ENCODE results near the gene TCP11L1.
A peak's percentile ranks its signal among the peaks of the same experiment; 100 is the strongest.
"Not testable (repeated sequence)": the region's sequence is repeated elsewhere in the genome, so short reads cannot be mapped to it uniquely, and the experiment has no call there.

Gene TCP11L1, protein sequence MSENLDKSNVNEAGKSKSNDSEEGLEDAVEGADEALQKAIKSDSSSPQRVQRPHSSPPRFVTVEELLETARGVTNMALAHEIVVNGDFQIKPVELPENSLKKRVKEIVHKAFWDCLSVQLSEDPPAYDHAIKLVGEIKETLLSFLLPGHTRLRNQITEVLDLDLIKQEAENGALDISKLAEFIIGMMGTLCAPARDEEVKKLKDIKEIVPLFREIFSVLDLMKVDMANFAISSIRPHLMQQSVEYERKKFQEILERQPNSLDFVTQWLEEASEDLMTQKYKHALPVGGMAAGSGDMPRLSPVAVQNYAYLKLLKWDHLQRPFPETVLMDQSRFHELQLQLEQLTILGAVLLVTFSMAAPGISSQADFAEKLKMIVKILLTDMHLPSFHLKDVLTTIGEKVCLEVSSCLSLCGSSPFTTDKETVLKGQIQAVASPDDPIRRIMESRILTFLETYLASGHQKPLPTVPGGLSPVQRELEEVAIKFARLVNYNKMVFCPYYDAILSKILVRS

DNA sequence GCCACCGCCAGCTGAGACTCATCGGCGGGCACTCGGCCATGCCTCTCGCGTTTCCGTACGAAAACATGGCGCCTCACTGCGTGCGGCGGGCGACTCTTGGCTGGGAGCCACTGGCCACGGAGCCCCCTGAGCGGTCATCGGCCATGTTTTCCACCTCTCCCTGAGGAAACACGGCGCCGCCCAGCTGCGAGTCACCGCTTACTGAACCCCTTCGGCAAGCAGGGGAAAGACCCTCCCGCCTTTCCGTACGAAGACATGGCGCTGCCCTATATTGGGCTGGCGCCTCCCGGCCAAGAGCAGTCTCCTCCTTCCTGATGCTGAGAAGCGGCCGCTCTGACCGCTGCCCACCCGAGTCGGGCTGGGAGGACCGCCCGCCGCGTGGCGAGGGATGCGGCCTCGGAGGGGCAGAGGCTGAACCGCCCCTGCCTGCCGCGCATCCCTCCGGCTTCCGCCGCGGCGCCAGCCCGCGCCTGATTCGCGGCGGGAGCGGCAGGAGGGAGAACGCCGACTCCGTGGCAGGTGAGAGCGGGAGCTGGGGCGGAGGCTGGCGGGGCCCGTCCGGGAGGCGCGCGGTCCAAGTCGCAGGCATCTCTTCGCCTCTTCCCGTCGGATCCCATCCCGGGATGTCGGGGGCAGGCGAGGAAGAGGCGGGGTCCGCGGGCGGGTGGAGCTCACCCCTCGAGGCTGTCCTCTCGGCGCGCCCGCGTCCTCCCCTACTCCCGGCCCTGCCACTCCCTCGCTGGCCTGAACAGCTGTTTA, at the start of gene TCP11L1:
Gene TCP11L1 (plus strand): TSS at position 299 of the 759 bp plus-strand sequence. CDS start 4,202 bp downstream, outside the sequence.
- DNase-seq, result peak; percentile 84

DNA sequence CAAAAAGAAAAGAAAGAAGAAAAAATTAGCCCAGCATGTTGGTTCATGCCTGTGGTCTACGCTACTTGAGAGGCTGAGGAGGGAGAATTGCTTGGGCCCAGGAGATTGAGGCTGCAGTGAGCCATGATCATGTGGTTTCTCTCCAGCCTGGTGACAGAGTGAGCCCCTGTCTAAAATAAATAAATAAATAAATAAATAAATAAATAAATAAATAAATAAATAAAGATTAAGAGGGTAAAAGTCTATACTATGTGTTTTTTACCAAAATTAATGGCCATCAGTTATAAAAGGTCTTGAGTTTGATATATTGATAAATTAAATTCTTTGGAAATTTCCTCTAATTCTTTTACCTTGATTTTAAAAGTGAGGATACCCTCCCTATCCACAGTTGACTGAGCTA, 48.9 kb upstream of the TCP11L1 start:
- no peak for DNase-seq

DNA sequence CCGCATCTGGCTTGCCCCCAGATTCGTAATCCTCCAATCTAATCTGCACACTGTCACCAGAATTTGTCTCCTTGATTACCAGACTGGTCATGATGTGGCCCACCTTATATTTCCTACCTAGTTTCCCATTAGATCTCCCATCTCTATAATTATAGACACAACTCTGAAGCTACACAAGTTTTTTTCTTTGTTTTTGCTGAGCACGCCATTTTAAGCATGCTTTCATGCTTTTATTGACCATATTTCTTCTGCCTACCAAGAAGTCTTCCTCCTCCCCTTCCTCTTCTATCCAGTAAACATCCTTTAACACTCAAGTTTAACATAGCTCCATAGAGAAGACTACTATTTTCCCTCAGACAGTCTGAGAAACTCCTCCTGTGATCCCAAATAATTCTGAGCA, 47.9 kb upstream of the TCP11L1 start:
- DNase-seq, result no peak

DNA sequence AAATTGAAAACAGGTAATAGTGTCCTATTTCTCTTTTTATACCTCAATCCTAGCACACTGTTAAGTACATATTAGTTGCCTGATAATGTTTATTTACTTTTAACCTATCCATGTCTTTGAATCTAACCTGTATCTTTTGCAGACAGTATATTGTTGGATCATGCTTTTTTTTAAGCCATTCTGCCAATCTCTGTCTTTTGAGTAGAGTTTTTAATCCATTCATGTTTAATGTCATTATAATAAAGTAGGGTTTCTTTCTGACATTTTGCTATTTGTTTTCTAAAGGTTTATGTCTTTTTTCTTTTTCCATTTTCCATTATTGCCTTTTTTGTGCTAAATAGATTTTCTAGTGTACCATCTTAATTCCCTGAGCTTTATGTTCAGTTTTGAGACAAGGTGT, 47.5 kb upstream of the TCP11L1 start:
- DNase-seq, result no peak

DNA sequence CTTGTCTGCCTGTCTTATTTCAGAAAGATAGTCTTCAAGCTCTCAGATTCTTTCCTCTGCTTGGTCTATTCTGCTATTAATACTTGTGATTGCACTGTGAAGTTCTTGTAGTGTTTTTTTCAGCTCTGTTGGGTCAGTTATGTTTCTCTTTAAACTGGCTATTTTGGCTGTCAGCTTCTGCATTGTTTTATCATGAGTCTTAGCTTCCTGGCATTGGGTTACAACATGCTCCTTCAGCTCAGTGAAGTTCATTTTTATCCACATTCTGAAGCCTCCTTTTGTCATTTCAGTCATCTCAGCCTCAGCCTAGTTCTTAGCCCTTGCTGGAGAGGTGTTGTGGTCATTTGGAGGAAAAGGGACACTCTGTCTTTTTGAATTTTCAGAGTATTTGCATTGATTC, 39.2 kb upstream of the TCP11L1 start:
- DNase-seq, result no peak

DNA sequence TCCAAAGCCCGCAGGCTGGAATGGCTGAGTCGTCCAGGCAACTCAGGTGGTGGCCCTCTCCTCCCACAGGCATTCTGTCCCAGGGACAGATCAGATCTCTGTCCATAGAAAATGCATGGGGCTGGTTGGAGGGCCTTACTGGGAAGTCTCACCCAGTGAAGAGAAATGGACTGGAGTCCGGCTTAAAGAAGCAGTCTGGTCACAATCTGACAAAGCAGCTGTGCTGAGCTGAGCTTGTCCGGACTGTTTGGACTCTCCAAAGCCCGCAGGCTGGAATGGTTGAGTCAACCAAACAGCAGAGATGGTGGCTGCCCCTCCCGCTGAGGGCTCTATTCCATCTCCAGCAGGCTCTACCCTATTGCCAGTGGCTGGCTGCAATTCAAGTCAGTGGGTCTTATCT, 38.1 kb upstream of the TCP11L1 start:
- DNase-seq, result no peak

DNA sequence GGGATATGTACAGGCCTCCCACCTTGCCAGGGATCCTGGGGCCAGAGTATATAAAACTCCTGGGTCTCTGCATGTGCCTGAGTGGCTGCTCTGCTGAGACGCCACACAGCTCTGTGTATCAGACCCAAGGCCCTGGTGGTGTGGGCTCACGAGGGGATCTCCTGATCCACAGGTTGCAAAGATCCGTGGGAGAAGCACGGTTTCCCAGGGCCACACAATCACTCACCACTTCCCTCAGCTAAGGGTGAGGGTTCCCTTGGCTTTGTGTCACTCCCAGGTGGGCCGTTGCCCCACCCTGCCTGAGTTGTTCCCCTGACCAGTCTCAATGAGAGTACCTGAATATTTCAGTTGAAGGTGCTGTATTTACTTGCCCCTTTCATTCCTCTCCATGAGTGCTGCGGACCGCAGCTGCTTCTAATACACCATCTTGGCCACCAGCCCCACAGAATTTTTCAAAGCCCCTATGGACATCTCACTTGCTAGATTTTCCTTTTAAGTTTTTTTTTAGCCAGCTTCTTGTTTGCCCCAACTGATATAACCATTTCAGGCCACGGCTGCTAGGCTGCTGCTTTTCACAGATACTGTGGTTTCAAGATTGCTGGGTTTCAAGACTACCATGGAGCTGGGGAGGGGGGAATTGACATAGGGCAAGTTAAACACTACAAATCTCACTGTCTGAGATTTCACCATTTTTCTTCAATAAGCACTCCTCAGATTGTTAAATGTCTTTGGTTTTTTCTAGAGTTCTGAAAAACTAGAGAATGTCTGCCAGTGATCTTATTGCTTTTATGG, 37.4 kb upstream of the TCP11L1 start:
- no peak for DNase-seq

DNA sequence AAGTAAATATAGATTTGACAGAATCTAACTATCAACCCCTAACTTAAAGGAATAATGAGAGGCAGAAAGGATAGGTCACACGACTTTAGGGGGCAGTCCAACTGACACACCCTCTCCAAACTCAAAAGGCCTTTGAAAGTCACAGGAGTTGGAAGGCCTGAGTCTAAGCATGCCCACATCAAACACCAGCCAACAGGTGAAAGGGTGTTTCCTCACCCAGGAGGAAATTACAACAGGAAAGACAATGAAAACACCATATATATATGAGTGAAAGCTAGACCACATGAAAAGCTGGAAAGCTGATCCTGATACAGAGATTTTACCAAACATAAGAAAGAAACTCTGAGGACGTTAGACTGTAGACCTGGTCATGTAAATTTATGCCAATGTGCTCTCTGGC, 34.2 kb upstream of the TCP11L1 start:
- no peak for DNase-seq

DNA sequence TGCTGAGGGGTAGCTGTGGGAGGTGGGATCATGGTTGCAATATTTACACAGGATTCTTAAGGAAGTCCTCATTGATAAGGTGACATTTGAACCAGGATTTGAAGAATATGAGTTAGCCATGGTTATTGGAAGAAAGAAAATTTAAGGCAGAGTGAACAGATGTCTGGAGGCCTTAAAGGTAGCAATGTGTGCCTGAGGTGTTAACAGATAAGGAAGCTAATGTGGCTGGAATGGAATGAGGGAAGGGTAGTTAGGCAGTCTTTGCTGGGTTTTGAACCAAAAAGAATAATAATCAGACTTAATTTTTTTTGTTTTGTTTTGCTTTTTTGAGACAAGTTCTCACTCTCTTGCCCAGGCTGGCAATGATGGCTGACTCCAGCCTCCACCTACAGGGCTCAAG, 33.4 kb upstream of the TCP11L1 start:
- no peak for DNase-seq

DNA sequence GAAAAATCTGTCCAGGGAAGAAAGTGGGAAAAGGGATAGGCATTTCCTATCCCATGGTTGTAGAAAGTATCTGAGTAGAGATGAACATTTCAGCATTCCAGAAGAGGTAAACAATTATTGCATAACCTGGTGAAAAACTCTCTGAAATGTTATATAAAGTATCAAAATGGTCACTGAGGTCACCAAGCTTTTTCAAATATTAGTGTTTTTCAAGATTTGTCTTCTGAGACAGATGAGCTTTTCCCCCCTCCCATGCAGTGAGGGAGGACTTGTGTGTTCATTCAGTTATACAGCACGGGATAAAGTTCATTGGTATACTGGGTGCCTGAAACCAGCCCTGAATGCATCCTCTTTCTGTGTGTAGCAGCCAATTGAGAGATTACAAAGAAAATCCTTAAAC, 25.6 kb upstream of the TCP11L1 start:
- no peak for DNase-seq

DNA sequence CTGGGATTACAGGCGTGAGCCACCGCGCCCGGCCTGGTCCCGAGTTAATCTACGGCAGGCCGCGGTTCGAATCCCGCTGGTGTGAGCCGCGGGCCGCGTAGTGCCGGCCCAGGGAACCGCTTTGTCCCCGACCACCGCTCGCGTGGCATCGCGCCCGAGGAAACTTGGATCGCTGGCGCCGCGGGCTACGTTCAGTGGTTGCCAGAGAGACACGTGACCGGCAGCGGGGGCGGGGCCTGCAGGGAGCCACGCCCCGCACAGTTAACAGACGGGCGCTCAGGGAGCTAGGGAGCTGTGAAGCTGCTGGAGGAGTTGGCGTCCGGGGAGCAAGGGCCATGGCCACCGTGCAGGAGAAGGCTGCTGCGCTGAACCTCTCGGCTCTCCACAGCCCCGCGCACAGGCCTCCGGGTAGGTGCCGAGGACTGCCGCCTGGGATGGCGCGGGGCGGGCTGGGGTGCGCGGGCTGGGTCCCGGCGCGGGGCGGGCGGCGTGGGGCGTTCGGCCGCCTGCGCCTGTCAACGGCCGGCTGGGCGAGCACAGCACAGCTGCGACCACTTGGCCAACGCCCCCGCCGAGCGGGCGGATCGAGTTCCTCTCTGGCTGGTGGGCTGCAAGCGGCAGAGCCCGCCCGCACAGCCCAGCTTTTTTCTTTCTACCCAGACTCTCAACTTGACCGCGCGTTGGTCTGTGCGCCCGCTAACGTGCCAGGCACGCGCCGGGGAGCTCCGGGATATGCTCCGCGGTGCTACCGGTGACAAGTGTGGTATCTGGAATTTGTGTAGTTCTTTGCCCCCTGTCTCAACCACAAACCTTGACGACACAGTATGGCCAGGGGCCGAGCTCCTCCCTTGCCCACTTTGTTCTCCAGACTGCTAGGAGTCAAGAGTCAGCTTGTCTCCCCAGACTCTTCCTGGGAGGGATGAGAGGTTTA, 23.5 kb upstream of the TCP11L1 start, which contains the start of gene DEPDC7:
Gene DEPDC7 (plus strand): TSS at position 258 of the 931 bp plus-strand sequence. CDS start 78 bp downstream, at position 336.
- DNase-seq, result peak; percentile 80

DNA sequence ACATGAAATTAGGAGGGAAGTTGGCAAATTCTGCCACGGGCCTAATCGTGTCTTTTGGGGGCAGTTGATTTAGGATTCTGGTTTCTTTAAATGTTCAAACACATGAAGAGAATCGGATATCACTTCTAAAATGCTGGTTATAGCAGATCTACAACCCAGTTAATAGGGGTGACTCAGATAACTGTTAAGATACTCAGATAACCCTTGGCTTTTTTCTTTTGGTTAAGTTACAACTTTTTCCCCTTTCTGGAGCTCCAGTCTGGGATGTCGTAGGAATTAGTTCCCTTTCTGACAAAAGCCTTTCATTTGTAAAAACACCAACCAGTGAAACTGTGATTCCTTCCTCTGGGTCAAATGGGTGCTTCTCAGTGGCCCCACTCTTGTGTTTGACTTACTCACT, 22.7 kb upstream of the TCP11L1 start:
- no peak for DNase-seq

DNA sequence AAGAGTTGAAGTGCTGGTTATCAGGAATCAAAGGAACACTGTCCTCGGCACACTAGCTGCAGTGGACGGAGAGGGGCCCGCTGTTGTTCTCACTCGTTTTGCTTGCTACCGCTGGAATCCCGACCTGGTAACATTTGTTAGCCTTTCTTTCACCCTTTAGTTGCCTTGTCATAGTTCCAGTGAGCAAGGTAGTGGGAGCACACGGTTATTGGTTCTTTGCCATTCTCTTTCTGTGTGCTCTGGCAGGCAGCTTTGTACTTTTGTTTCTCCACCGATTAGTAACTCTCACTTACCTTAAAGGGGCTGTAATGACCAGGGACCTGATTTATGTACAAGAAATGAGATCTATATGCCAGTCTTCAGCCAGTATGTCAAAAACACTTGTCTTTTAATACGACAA, 21.9 kb upstream of the TCP11L1 start:
- DNase-seq, result no peak

DNA sequence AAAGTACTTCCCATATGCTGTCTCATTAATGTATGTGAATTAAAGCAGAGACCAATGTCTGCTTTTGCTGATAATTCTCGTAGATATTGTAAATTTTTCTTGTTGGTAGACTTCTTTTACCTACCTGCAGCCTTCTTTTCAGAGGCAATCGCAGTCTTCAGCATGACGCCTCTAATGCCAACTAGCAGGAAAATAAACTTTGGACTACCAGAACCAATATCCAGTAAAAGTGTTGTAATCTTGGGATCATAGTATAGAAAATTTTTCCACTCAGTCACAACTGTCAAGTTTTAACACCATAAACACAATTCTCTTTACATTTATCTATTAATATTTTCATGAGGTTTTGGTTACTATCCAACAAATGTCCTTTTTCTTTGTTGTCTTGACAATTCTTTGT, 21.4 kb upstream of the TCP11L1 start:
- DNase-seq, result no peak

DNA sequence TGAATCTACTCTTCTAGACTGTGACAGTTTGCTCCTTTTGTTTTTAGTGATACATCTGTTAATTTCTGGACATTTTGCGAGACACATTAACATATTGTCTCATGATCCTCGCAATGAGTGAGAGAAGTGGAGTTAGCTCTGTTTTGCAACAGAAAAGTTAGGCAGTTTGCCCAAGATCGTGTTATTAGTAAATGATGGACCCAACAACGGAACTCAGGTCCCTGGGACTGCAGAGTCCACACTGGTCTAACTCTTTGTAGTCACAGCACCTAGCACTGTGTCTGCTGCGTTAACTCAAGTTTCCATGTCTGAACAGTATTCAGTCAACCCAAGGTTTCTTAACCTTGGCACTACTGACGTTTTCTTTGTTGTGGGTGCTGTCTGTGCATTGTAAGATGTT, 20.5 kb upstream of the TCP11L1 start:
- DNase-seq, result no peak

DNA sequence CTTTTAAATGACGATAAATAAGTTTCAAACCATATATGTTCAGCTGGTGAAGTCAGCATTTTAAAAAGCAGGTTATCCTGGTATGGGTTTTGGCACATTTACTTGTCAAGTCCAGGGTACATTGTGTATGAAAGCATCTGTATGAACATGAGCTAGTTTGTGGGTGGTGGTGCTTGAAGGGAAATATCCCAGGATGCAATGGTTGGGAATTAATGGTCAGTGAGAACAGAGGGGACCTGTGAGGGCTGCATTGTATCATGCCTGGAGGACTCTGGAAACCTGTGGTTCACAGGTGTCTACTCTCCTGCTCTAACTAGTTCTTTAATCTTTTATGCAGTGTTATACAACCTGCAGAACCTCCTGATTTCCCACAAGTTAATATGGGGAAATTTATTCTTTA, 17.9 kb upstream of the TCP11L1 start:
- DNase-seq, result no peak

DNA sequence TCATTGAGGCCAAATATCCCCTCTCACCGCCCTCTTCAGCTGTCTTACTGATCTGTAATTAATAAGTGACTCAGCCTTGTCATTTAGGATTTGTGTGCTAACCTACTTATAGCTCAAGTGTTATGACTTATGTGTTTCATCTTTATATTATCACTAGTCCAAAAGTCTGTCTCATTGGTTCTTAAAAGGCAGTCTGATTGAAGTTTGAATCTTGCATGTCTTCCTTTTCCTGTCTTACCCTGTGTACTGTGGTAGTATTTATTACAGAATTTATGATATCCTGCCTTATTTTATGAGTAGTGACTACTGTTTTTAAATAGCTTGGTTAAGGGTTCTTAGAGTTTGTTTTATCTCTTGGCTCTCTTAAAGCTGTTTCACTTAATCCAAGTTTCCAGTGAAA, 17.4 kb upstream of the TCP11L1 start:
- no peak for DNase-seq

DNA sequence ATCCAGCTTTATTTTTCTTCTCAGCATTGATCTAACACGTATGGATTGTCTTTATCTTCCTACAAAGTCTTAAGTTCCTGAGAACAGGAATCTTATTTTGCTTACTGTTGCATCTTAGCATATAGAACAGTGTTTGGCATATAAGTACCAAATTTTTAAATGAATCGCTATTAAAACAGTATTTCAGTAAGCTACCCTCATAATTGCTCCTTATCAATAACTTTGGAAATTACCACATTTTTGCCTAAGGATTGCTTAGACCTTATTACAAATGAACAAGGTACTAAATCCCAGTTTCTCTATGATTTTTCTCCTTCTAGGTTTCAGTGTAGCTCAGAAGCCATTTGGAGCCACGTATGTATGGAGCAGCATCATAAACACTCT, 14.0 kb upstream of the TCP11L1 start:
- no peak for DNase-seq

DNA sequence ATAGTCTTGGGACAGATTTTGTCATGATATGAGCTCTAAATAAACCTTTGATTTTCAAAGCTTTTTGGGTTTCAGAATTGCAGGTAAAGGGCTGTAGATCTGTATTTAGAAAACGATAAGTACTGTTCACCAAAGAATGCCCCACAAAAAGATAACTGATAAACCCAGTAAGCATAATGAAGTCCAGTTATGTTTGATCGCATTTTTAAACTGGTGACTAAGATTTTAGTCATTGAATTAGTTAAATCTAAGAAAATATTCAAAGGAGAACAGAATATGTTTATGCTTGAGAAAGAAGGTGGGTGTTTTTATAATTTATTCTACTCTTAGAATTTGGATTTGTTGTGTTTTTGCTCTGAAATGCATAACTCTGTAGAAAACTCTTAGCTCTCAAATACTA, 12.1 kb upstream of the TCP11L1 start:
- DNase-seq, result no peak

DNA sequence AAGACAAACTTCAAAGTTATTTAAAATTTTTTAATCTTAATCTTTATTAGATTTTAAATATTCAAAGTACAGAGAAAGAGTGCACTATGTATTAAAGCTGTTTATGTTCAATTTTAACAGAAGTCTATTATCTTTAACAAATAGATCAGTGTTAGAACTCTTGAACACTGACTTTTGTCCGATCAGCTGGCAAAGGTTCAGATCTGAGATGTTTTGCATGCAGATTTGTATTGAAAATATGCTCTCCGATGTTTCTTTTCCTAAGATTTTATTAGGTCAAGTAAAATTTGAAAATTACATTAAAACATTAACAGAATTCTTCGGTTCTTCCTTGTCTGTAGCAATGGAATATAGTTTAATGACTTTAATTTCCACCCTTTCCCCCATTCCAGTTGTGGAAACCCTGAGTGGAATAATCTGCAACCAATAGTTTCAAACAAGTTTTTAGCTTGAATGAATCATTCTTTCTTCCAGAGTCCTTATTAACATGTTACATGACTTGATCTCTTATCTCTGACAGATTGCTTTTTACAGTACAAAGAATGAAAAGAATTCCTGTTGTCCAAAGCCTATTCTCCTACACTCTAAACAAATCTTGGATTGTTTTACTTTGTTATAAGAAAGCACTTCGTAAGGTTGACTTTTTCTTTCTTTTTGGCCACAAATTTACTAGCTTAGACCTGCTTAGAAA, 11.4 kb upstream of the TCP11L1 start:
- DNase-seq, result no peak

DNA sequence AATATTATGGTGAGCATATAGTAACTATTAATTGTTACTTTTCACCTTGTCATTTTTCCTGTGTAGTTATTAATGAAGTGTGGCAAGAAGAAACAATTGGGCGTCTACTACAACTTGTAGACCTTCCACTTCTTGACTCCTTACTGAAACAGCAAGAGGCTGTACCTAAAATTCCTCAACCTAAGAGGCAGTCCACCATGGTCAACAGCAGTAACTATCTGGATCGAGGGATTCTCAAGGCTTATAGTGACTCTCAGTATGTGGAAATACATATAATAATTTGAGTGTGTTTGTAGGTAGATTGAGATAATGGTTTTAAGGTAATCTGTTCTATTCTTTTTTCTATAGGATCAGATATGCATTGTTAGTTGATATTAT, 10.8 kb upstream of the TCP11L1 start:
- DNase-seq, result no peak

DNA sequence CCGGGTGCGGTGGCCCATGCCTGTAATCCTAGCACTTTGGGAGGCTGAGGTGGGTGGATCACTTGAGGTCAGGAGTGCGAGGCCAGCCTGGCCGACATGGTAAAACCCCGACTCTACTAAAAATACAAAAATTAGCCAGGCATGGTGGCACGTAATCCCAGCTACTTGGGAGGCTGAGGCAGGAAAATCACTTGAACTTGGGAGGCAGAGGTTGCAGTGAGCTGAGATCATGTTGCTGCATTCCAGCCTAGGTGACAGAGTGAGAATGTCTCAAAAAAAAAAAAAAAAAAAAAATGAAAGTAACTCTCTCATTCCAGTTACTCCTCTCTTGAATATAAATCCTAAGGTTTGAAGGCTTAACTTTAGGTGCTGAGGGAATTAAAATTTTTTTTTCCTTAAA, 10.2 kb upstream of the TCP11L1 start:
- not testable (repeated sequence) for DNase-seq

All from NCI-H748 treated with DMSO at 0.1 percent for 48 hours (cell line).